ENCODE data around the gene KIAA1328.
"Not testable (repeated sequence)": the region's sequence is repeated elsewhere in the genome, so short reads cannot be mapped to it uniquely, and the experiment has no call there.

The KIAA1328 gene

DNA sequence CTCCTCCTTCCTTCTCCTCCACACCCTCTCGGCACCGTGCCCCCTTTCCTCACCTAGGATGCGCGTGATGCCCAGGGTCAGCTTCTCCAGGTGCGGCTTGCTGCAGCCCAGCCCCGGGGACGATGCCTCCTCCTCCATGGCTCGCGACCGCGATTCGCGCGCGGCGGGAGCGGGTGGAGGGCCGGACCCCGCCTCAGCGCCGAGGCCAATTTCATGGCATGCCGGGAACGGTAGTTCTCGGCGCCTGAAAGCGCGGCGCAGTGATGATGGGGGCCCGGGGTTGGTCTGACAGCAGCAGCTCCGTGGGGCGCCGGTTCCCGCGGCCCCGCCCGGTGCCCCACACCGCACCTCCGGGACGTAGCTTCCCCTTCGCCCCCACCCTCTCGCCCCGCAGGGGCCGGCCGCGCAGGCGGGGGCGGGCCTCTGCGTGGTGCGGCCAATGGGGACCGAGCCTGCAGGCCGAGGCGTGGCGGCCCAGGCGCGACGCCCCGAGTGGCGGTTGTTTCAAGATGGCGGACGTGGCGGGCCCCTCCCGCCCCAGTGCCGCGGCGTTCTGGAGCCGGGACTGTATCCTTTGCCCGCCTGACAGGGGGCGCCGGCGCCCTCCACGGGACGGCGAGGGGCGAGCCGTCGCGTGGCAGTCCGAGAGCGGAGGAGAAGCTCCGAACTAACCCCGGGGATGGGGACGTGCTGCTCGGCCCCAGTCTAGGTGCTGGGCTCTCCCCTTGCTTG is at the start of gene KIAA1328, which contains the start of gene TPGS2:
TSS of gene KIAA1328 (plus strand) at position 498 of the 732 bp plus-strand sequence. CDS start at position 510, 12 bp downstream.
TSS of gene TPGS2 (minus strand) at position 373 of the 732 bp plus-strand sequence. CDS start at position 138, 235 bp downstream.
- DNase-seq (ENCODE audit: low spot score), result peak; percentile 94

- DNase-seq (ENCODE audit: low spot score), result no peak
These were observed 48.2 kb upstream of the KIAA1328 start for GRCh38 chr18:36780748-36781147.

GRCh38 chr18:36782710-36783109 is 46.2 kb upstream of the KIAA1328 start:
- DNase-seq (ENCODE audit: low spot score), result no peak

- DNase-seq (ENCODE audit: low spot score), result no peak
These were observed 45.1 kb upstream of the KIAA1328 start for GRCh38 chr18:36783792-36784191.

DNA sequence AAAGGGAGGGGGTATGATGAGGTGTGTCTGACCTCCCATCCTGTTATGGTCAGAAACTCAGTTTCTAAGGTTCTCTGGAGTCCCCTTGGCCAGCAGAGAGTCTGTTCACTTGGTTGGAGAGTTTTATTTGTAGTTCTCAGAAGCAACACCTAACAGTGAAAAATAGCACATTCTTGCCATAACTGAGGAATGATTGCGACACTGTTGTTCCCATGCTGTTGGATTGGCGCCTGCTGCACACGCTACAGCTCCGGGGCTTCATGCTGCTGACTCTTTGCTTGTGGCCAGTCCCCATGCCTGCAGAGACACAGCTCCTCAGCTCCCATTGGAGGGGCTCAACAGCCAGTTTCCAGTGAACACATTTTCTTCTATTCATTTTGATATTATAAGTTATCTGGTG is 42.2 kb upstream of the KIAA1328 start:
- no peak for DNase-seq (ENCODE audit: low spot score)

GRCh38 chr18:36792634-36793283 is 36.2 kb upstream of the KIAA1328 start:
- DNase-seq (ENCODE audit: low spot score), result no peak

GRCh38 chr18:36798738-36799473 is 30.0 kb upstream of the KIAA1328 start:
- peak; percentile 19 for DNase-seq (ENCODE audit: low spot score)

GRCh38 chr18:36805105-36805504 is 23.8 kb upstream of the KIAA1328 start:
- no peak for DNase-seq (ENCODE audit: low spot score)

GRCh38 chr18:36808681-36809080 is 20.2 kb upstream of the KIAA1328 start:
- DNase-seq (ENCODE audit: low spot score), result no peak

GRCh38 chr18:36809590-36810381 is 19.1 kb upstream of the KIAA1328 start:
- DNase-seq (ENCODE audit: low spot score), result peak; percentile 84

DNA sequence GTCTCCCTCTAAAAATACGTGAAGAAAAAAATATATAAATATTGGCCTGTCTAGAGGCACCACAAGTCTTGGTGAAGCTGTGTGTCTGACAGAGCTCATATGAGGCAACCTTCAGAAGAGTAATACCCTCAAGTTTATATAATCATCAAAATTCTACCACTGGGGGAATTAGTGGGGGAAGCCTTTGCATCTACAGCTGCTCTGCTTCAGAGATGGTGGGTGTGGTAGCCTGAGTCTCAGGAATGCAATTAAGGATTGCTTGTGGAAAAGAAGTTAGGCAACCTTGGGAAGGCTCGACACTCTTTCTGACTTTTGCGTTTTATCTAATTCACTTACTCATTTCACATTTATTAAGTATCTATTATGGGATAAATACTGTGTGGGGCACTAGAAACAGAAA is 17.5 kb upstream of the KIAA1328 start:
- no peak for DNase-seq (ENCODE audit: low spot score)

GRCh38 chr18:36811955-36812354 is 17.0 kb upstream of the KIAA1328 start:
- DNase-seq (ENCODE audit: low spot score), result no peak

DNA sequence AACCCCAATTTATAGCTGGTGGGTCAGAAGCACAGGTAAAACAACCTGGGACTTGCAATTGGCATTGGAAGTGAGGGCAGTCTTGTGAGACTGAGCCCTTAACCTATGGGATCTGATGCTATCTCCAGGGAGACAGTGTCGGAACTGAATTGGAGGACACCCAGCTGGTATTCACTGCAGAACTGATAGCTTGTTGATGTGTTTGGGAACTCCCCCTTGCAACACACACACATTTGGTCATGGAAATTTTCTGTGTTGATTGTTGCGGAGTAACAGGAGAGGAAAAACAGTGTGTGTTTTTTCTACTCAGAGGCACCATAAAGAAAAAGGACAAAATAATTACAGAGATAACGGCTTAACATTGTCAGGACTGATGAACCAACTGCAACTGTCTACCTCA is 16.2 kb upstream of the KIAA1328 start:
- DNase-seq (ENCODE audit: low spot score), result no peak

GRCh38 chr18:36813101-36813775 is 15.7 kb upstream of the KIAA1328 start:
- no peak for DNase-seq (ENCODE audit: low spot score)

DNA sequence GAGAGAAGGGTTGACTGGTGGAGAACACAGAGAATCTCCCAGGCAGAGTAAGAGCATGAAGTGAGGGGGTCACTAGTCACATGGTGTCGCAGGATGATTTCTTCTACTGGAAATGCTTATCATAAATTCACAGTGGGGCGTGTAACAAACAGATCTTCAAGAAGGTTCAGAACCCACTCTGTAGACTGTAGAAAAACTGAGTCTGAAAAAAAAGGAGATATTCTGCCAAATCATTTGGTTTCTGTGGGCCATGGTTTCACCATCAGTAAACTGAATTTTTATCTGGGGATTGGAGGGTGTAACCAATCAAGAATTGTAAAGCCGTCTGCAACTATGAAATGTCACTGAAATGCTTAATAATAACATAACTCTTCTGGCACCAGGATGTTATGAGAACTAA is 15.1 kb upstream of the KIAA1328 start:
- DNase-seq (ENCODE audit: low spot score), result no peak

GRCh38 chr18:36814994-36815393 is 13.9 kb upstream of the KIAA1328 start:
- no peak for DNase-seq (ENCODE audit: low spot score)

GRCh38 chr18:36816096-36816495 is 12.8 kb upstream of the KIAA1328 start:
- not testable (repeated sequence) for DNase-seq (ENCODE audit: low spot score)

DNA sequence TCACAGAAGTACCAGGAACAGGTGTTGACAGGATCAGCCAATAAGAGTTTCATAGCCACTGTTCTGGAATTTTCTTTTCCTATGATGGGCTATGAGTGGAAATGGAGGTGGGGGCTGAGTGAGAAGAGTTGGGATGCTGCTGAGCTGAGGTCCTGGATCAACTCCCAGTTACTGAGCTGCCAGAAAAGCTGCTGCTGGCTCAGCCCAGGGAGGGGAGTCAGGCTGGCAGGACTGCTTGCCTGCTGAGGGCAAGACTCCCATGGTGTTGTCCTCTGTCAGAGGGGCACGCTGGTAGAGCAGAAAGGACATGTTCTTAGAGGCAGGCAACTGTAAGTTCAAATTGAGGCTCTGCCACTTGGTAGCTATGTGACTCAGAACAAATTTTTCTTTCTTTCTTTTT is 11.9 kb upstream of the KIAA1328 start:
- no peak for DNase-seq (ENCODE audit: low spot score)

DNA sequence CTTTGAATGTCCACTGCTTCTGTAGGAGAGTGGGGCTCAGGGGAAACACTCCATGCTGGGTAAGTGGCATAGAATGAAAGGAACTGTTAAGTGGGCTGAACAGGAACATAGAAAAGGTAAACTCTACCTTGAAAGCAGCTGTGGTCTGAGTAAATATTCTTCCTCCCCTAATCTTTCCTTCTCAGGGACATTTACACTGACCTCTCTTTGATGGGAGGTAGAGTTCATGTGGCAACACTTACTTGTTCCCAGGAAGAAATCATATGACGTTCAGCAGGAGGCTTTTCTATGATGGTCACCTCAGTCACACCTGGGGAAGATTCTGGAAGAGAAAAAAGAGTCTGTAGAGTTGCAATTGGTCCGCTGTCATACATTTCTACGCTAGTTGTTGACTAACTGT is 10.3 kb upstream of the KIAA1328 start:
- no peak for DNase-seq (ENCODE audit: low spot score)

GRCh38 chr18:36819621-36820020 is 9.3 kb upstream of the KIAA1328 start:
- DNase-seq (ENCODE audit: low spot score), result no peak

DNA sequence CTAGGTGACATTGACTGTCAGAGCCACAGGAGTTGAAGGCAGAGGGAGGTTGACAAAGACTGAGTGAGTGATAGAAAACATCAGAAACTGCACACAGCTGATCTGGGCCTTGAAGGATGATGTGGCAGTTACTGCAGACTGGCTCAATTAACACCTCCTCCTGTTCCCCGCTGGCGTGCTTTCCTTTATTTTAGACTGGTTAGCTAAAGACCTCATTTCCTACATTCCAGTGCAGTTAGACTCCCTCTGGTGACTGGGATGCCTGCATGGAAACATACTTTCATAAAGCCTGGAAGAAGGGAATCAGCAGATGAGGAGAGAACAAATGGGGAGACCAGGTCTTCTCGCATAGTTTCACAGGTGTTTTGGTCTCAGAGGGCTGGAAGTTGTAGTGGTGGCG is 7.2 kb upstream of the KIAA1328 start:
- DNase-seq (ENCODE audit: low spot score), result no peak

All from iPS-NIHi11 (cell line).